ENCODE measurements around the gene PCDHGA3.
"Not testable (repeated sequence)": the region's sequence is repeated elsewhere in the genome, so short reads cannot be mapped to it uniquely, and the experiment has no call there.

The PCDHGA3 gene

GRCh38 chr5:141384471-141385267 is 41.0 kb downstream of the PCDHGA3 start:
- H3K4me3 ChIP-seq (replicated peaks; ENCODE audit: low read depth, low read length): no peak overlapping the region
- no peak for TF ChIP-seq CTCF (IDR thresholded peaks at IDR 0.05; ENCODE audit: low read depth, low read length, missing control alignments)
- DNase-seq (ENCODE audit: extremely low read depth, low read depth): no peak

DNA sequence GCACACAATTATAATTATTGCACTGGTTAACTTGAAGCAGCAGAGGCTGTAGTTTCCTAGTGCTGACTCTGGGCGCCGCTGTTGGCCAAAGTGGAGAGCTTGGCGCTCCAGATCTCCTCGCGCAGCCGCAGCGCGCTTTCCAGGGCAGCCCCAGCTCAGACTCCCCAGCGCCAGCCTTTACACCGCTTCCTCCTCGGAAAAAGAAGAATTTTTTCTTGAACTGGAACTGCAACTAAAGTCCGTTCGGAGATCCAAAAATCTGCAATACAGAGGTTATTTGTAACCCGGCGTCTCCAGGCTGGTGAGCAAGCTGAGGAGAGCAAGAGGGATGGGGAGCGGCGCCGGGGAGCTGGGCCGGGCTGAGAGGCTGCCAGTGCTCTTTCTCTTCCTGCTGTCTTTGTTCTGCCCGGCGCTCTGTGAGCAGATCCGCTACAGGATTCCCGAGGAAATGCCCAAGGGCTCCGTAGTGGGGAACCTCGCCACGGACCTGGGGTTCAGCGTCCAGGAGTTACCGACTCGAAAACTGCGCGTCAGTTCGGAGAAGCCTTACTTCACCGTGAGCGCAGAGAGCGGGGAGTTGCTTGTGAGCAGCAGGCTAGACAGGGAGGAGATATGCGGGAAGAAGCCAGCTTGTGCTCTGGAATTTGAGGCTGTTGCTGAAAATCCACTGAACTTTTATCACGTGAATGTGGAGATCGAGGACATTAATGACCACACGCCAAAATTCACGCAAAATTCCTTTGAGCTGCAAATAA is 44.1 kb downstream of the PCDHGA3 start, which contains the start of gene PCDHGB4:
PCDHGB4 (plus strand) TSS at position 142 of the 755 bp plus-strand sequence; CDS start at position 329, 187 bp downstream.
- H3K4me3 ChIP-seq (replicated peaks; ENCODE audit: low read depth, low read length): peak within 1 kb of the TSS; percentile 25; the same call in 1 of the 2 replicates
- DNase-seq (ENCODE audit: extremely low read depth, low read depth): not testable (repeated sequence)
- TF ChIP-seq CTCF (IDR thresholded peaks at IDR 0.05; ENCODE audit: low read depth, low read length, missing control alignments): peak; percentile 41

- TF ChIP-seq CTCF (IDR thresholded peaks at IDR 0.05; ENCODE audit: low read depth, low read length, missing control alignments): no peak
- no peak overlapping the region for H3K4me3 ChIP-seq (replicated peaks; ENCODE audit: low read depth, low read length)
- no peak for DNase-seq (ENCODE audit: extremely low read depth, low read depth)
These were observed 45.0 kb downstream of the PCDHGA3 start for GRCh38 chr5:141388661-141389060.

DNA sequence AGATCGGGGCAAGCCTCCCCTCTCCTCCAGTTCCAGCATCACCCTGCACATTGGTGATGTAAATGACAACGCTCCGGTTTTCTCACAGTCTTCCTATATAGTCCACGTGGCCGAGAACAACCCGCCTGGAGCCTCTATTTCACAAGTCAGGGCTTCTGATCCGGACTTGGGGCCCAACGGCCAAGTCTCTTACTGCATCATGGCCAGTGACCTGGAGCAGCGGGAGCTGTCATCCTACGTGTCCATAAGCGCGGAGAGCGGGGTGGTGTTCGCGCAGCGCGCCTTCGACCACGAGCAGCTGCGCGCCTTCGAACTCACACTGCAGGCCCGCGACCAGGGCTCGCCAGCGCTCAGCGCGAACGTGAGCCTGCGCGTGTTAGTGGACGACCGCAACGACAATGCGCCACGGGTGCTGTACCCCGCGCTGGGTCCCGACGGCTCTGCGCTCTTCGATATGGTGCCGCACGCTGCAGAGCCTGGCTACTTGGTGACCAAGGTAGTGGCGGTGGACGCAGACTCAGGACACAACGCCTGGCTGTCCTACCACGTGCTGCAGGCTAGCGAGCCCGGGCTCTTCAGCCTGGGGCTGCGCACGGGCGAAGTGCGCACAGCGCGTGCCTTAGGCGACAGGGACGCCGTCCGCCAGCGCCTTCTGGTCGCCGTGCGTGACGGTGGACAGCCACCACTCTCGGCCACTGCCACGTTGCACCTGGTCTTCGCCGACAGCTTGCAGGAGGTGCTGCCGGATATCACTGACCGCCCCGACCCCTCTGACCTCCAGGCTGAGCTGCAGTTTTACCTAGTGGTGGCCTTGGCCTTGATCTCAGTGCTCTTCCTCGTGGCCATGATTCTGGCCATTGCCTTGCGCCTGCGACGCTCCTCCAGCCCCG is 45.8 kb downstream of the PCDHGA3 start:
- H3K4me3 ChIP-seq (replicated peaks; ENCODE audit: low read depth, low read length): no peak overlapping the region
- TF ChIP-seq CTCF (IDR thresholded peaks at IDR 0.05; ENCODE audit: low read depth, low read length, missing control alignments): no peak
- DNase-seq (ENCODE audit: extremely low read depth, low read depth): no peak

DNA sequence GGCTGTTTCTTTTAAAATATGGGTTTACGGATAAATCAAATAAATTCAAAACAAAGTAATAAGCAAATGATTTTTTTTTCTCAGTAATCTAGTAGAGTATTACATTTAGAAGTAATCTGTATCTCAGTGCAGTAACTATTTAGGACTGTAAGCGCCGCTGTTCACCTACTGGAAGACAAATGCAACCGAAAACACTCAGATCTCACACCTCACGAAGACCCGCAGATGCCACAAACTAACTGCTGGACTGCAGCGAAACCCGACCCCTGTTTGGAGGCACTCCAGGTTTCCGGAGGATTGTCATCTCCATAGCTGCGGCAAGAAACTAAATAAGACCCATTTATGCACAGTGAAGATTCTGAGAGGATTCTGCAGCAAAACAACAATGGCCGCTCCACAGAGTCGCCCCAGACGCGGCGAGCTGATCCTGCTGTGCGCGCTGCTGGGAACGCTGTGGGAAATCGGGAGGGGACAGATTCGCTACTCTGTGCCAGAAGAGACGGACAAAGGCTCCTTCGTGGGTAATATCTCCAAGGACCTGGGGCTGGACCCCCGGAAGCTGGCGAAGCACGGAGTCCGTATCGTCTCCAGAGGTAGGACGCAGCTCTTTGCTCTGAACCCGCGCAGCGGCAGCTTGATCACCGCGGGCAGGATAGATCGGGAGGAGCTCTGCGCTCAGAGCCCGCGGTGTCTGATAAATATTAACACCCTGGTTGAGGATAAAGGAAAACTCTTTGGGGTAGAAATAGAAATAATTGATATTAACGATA is 49.0 kb downstream of the PCDHGA3 start, which contains the start of gene PCDHGA8:
PCDHGA8 (plus strand) TSS at position 205 of the 770 bp plus-strand sequence; CDS start at position 386, 181 bp downstream.
- TF ChIP-seq CTCF (IDR thresholded peaks at IDR 0.05; ENCODE audit: low read depth, low read length, missing control alignments): peak; percentile 19
- DNase-seq (ENCODE audit: extremely low read depth, low read depth): no peak
- H3K4me3 ChIP-seq (replicated peaks; ENCODE audit: low read depth, low read length): no peak within 1 kb of the TSS
